Mammary epithelial cell (primary cell): Measurements from ENCODE around the gene ITGB3BP.

ENCODE experiments used
- CTCF ChIP-seq, 2 donors: IDR thresholded peaks in 1 of 2; conservative IDR thresholded peaks in 1 of 2; 2 replicates each; pipeline ENCODE4 v1.5.1; 2011 to 2012; ENCODE audit warnings: inconsistent platforms in 2 of 2, low read length in 2 of 2, mild to moderate bottlenecking in 2 of 2, control low read depth in 1 of 2, low read depth in 1 of 2; ENCODE audit not compliant: insufficient read depth in 1 of 2; ENCODE audit errors: extremely low read depth in 1 of 2
- EZH2 ChIP-seq: IDR thresholded peaks from 2 replicates; pipeline ENCODE4 v1.6.1; 2012; ENCODE audit warnings: low read length, inconsistent platforms, borderline replicate concordance

- TF ChIP-seq CTCF (conservative IDR thresholded peaks at IDR 0.05 in 1 of 2, IDR thresholded peaks at IDR 0.05 in 1 of 2; ENCODE audit: extremely low read depth in 1 of 2, insufficient read depth in 1 of 2, low read depth in 1 of 2, low read length in 2 of 2) (no peak), EZH2 (no peak)
Observed at GRCh38 chr1:63428815-63429214, 94.2 kb downstream of the ITGB3BP start.
